Adrenal gland (tissue), 5 donors: ENCODE measurements around the gene FEM1B.

Experiments
- CTCF ChIP-seq, 6 experiments: fragments of 450-650 bp in 4 of 6; fragments of 200-600 bp in 2 of 6; sonication (generic) in 1 of 6; IDR thresholded peaks; 1 replicate in 5 of 6; 2 replicates in 1 of 6; pipeline versions ENCODE4 v1.5.1 to v1.8.0; 2016 to 2021; ENCODE audit warnings: antibody characterized with exemption in 6 of 6, mild to moderate bottlenecking in 2 of 6, moderate library complexity in 1 of 6
- POLR2A ChIP-seq, 2 donors: fragments of 450-650 bp; IDR thresholded peaks; one replicate each; pipeline ENCODE4 v1.6.1; 2017; ENCODE audit warnings: antibody characterized with exemption in 2 of 2, mild to moderate bottlenecking in 2 of 2, moderate library complexity in 1 of 2
- donor health status: DM: no; HTN: no; CAD: no.

GRCh38 chr15:68299436-68299835 is 21.9 kb downstream of the FEM1B start:
- no peak for TF ChIP-seq CTCF (IDR thresholded peaks at IDR 0.05)
- no peak for TF ChIP-seq POLR2A (IDR thresholded peaks at IDR 0.05)
